ENCODE data around the gene TAOK2. TPM values are rescaled to one million over a fixed set of nuclear protein-coding genes. Genes with fewer than 3 reads are reported as not detected.
A peak's percentile ranks its signal among the peaks of the same experiment; 100 is the strongest.

Gene TAOK2
- total and polyA plus RNA-seq, 4 donors: 7.6 to 57.7 (median 30.8) TPM

GRCh38 chr16:30003670-30004423 is 30.2 kb downstream of the TAOK2 start:
- Histone ChIP-seq H3K4me3 (ENCODE audit: low read length in 2 of 2) (no peak overlapping the region), H3K27ac (ENCODE audit: low read depth in 1 of 2, low read length in 2 of 2) (no peak overlapping the region), H3K9me3 (ENCODE audit: control insufficient read depth, low read length) (no peaks in the 10 kb centered on the region), H3K4me1 (ENCODE audit: control insufficient read depth in 1 of 2, insufficient read depth in 2 of 2, low read length in 2 of 2) (no peaks in the 10 kb centered on the region), H3K27me3 (ENCODE audit: control insufficient read depth in 1 of 2, insufficient read depth in 2 of 2, low read length in 1 of 2) (no peaks in the 10 kb centered on the region), H3K36me3 (ENCODE audit: control insufficient read depth in 1 of 2, insufficient read depth in 2 of 2, low read length in 1 of 2) (no peaks in the 10 kb centered on the region)
- WGBS, 2 donors: 84 to 86% methylated on average over 15 to 17 of the region's 17 CpGs
- DNase-seq (peak in 1 of 2 donors; percentile 59), ATAC-seq (ENCODE audit: low FRiP score) (no peak)
- intact Hi-C loops (cut with DNase I): no loop called here

GRCh38 chr16:30004424-30004776 is 30.7 kb downstream of the TAOK2 start:
- intact Hi-C loops (cut with DNase I): no loop called here
- H3K27ac ChIP-seq (ENCODE audit: low read depth in 1 of 2, low read length in 2 of 2): no peak overlapping the region
- WGBS, 2 donors: 80 to 83% methylated on average over 18 to 19 of the region's 19 CpGs
- H3K27me3 ChIP-seq (ENCODE audit: control insufficient read depth in 1 of 2, insufficient read depth in 2 of 2, low read length in 1 of 2): no peaks in the 10 kb centered on the region
- H3K4me3 ChIP-seq (ENCODE audit: low read length in 2 of 2): no peak overlapping the region
- ATAC-seq (ENCODE audit: low FRiP score) (no peak), DNase-seq (peak in 1 of 2 donors; percentile 70)
- H3K9me3 ChIP-seq (ENCODE audit: control insufficient read depth, low read length): no peaks in the 10 kb centered on the region
- H3K4me1 ChIP-seq (ENCODE audit: control insufficient read depth in 1 of 2, insufficient read depth in 2 of 2, low read length in 2 of 2): no peaks in the 10 kb centered on the region
- no peaks in the 10 kb centered on the region for H3K36me3 ChIP-seq (ENCODE audit: control insufficient read depth in 1 of 2, insufficient read depth in 2 of 2, low read length in 1 of 2)

- H3K9me3 ChIP-seq (ENCODE audit: control insufficient read depth, low read length): no peaks in the 10 kb centered on the region
- intact Hi-C loops (cut with DNase I): loop anchor here in 1 of 2 donors (5.0 kb wide), 1 partner anchor 258 kb away; the partner anchor contains the start of gene C16orf54
- no peaks in the 10 kb centered on the region for H3K36me3 ChIP-seq (ENCODE audit: control insufficient read depth in 1 of 2, insufficient read depth in 2 of 2, low read length in 1 of 2)
- 66 to 77% methylated on average over 6 to 11 of the region's 11 CpGs for WGBS, 2 donors
- DNase-seq (no peak), ATAC-seq (ENCODE audit: low FRiP score) (no peak)
- no peaks in the 10 kb centered on the region for H3K4me1 ChIP-seq (ENCODE audit: control insufficient read depth in 1 of 2, insufficient read depth in 2 of 2, low read length in 2 of 2)
- H3K27me3 ChIP-seq (ENCODE audit: control insufficient read depth in 1 of 2, insufficient read depth in 2 of 2, low read length in 1 of 2): no peaks in the 10 kb centered on the region
- no peak overlapping the region for H3K27ac ChIP-seq (ENCODE audit: low read depth in 1 of 2, low read length in 2 of 2)
- no peak overlapping the region for H3K4me3 ChIP-seq (ENCODE audit: low read length in 2 of 2)
Observed at GRCh38 chr16:30004811-30005242, 31.2 kb downstream of the TAOK2 start.

GRCh38 chr16:30005341-30006094 is 31.9 kb downstream of the TAOK2 start:
- intact Hi-C loops (cut with DNase I): loop anchor here in 1 of 2 donors (5.0 kb wide), 1 partner anchor 258 kb away; the partner anchor contains the start of gene C16orf54
- Histone ChIP-seq H3K36me3 (ENCODE audit: control insufficient read depth in 1 of 2, insufficient read depth in 2 of 2, low read length in 1 of 2) (no peaks in the 10 kb centered on the region), H3K4me1 (ENCODE audit: control insufficient read depth in 1 of 2, insufficient read depth in 2 of 2, low read length in 2 of 2) (no peaks in the 10 kb centered on the region), H3K27me3 (ENCODE audit: control insufficient read depth in 1 of 2, insufficient read depth in 2 of 2, low read length in 1 of 2) (no peaks in the 10 kb centered on the region), H3K9me3 (ENCODE audit: control insufficient read depth, low read length) (no peaks in the 10 kb centered on the region), H3K4me3 (ENCODE audit: low read length in 2 of 2) (no peak overlapping the region), H3K27ac (ENCODE audit: low read depth in 1 of 2, low read length in 2 of 2) (no peak overlapping the region)
- ATAC-seq (ENCODE audit: low FRiP score): peak; percentile 52
- no peak for DNase-seq
- 54 to 64% methylated on average over 35 of the region's 35 CpGs for WGBS, 2 donors

- no peaks in the 10 kb centered on the region for H3K4me1 ChIP-seq (ENCODE audit: control insufficient read depth in 1 of 2, insufficient read depth in 2 of 2, low read length in 2 of 2)
- no peak overlapping the region for H3K4me3 ChIP-seq (ENCODE audit: low read length in 2 of 2)
- no peaks in the 10 kb centered on the region for H3K27me3 ChIP-seq (ENCODE audit: control insufficient read depth in 1 of 2, insufficient read depth in 2 of 2, low read length in 1 of 2)
- ATAC-seq (ENCODE audit: low FRiP score) (no peak), DNase-seq (no peak)
- intact Hi-C loops (cut with DNase I): loop anchor here in 1 of 2 donors (5.0 kb wide), 1 partner anchor 259 kb away; the partner anchor contains the start of gene C16orf54
- no peak overlapping the region for H3K27ac ChIP-seq (ENCODE audit: low read depth in 1 of 2, low read length in 2 of 2)
- H3K36me3 ChIP-seq (ENCODE audit: control insufficient read depth in 1 of 2, insufficient read depth in 2 of 2, low read length in 1 of 2): no peaks in the 10 kb centered on the region
- no peaks in the 10 kb centered on the region for H3K9me3 ChIP-seq (ENCODE audit: control insufficient read depth, low read length)
- 80 to 84% methylated on average over 18 of the region's 18 CpGs for WGBS, 2 donors
Observed at GRCh38 chr16:30006095-30006473, 32.4 kb downstream of the TAOK2 start.

GRCh38 chr16:30006659-30007377 is 33.1 kb downstream of the TAOK2 start:
- DNase-seq (no peak), ATAC-seq (ENCODE audit: low FRiP score) (no peak)
- H3K27me3 ChIP-seq (ENCODE audit: control insufficient read depth in 1 of 2, insufficient read depth in 2 of 2, low read length in 1 of 2): no peaks in the 10 kb centered on the region
- WGBS, 2 donors: 80% methylated on average over 32 to 34 of the region's 34 CpGs
- no peaks in the 10 kb centered on the region for H3K4me1 ChIP-seq (ENCODE audit: control insufficient read depth in 1 of 2, insufficient read depth in 2 of 2, low read length in 2 of 2)
- no peak overlapping the region for H3K4me3 ChIP-seq (ENCODE audit: low read length in 2 of 2)
- H3K36me3 ChIP-seq (ENCODE audit: control insufficient read depth in 1 of 2, insufficient read depth in 2 of 2, low read length in 1 of 2): no peaks in the 10 kb centered on the region
- no peaks in the 10 kb centered on the region for H3K9me3 ChIP-seq (ENCODE audit: control insufficient read depth, low read length)
- no peak overlapping the region for H3K27ac ChIP-seq (ENCODE audit: low read depth in 1 of 2, low read length in 2 of 2)
- intact Hi-C loops (cut with DNase I): loop anchor here in 1 of 2 donors (5.0 kb wide), 1 partner anchor 260 kb away; the partner anchor contains the start of gene C16orf54

- H3K9me3 ChIP-seq (ENCODE audit: control insufficient read depth, low read length): no peaks in the 10 kb centered on the region
- 68 to 79% methylated on average over 10 to 11 of the region's 11 CpGs for WGBS, 2 donors
- no peak overlapping the region for H3K27ac ChIP-seq (ENCODE audit: low read depth in 1 of 2, low read length in 2 of 2)
- no peak overlapping the region for H3K4me3 ChIP-seq (ENCODE audit: low read length in 2 of 2)
- no peaks in the 10 kb centered on the region for H3K36me3 ChIP-seq (ENCODE audit: control insufficient read depth in 1 of 2, insufficient read depth in 2 of 2, low read length in 1 of 2)
- no peaks in the 10 kb centered on the region for H3K4me1 ChIP-seq (ENCODE audit: control insufficient read depth in 1 of 2, insufficient read depth in 2 of 2, low read length in 2 of 2)
- no peak for DNase-seq
- H3K27me3 ChIP-seq (ENCODE audit: control insufficient read depth in 1 of 2, insufficient read depth in 2 of 2, low read length in 1 of 2): no peaks in the 10 kb centered on the region
- ATAC-seq (ENCODE audit: low FRiP score): no peak
- intact Hi-C loops (cut with DNase I): loop anchor here in 1 of 2 donors (5.0 kb wide), 1 partner anchor 260 kb away; the partner anchor contains the start of gene C16orf54
Observed at GRCh38 chr16:30007378-30007895, 33.8 kb downstream of the TAOK2 start.
